CD1c-positive myeloid dendritic cell (primary cell): ENCODE results near the gene GFRA4.

Source experiments
- DNase-seq: peaks from one replicate; pipeline ENCODE4 v3.0.0-alpha.2; 2016; ENCODE audit errors: extremely low spot score

Gene GFRA4

GRCh38 chr20:3653921-3654320 is 9.3 kb downstream of the GFRA4 start:
- no peak for DNase-seq

- DNase-seq, result peak; percentile 43
Observed at GRCh38 chr20:3652676-3653596, 10.3 kb downstream of the GFRA4 start.

GRCh38 chr20:3652221-3652620 is 11.0 kb downstream of the GFRA4 start:
- no peak for DNase-seq

- DNase-seq, result no peak
Observed at GRCh38 chr20:3651204-3651962, 11.8 kb downstream of the GFRA4 start.

GRCh38 chr20:3648951-3649350 is 14.2 kb downstream of the GFRA4 start:
- DNase-seq, result no peak

- no peak for DNase-seq
Observed at GRCh38 chr20:3647473-3647872, 15.7 kb downstream of the GFRA4 start.

GRCh38 chr20:3646651-3647050 is 16.5 kb downstream of the GFRA4 start:
- no peak for DNase-seq

- no peak for DNase-seq
Observed at GRCh38 chr20:3646067-3646440, 17.1 kb downstream of the GFRA4 start.

- no peak for DNase-seq
Observed at GRCh38 chr20:3645309-3646066, 17.7 kb downstream of the GFRA4 start.

GRCh38 chr20:3640259-3640658 is 22.9 kb downstream of the GFRA4 start:
- no peak for DNase-seq

GRCh38 chr20:3635346-3635745 is 27.9 kb downstream of the GFRA4 start:
- DNase-seq, result no peak

- no peak for DNase-seq
Observed at GRCh38 chr20:3633913-3634478, 29.2 kb downstream of the GFRA4 start.

GRCh38 chr20:3632311-3633004 is 30.7 kb downstream of the GFRA4 start:
- no peak for DNase-seq

- DNase-seq, result no peak
Observed at GRCh38 chr20:3631534-3631933, 31.7 kb downstream of the GFRA4 start.

GRCh38 chr20:3630429-3630828 is 32.8 kb downstream of the GFRA4 start:
- no peak for DNase-seq

- no peak for DNase-seq
Observed at GRCh38 chr20:3629893-3630292, 33.3 kb downstream of the GFRA4 start.

- DNase-seq, result no peak
Observed at GRCh38 chr20:3628502-3629314, 34.5 kb downstream of the GFRA4 start.

GRCh38 chr20:3627476-3627875 is 35.7 kb downstream of the GFRA4 start:
- DNase-seq, result no peak

GRCh38 chr20:3622406-3622805 is 40.8 kb downstream of the GFRA4 start:
- no peak for DNase-seq

- no peak for DNase-seq
Observed at GRCh38 chr20:3621111-3621510, 42.1 kb downstream of the GFRA4 start.
